ENCODE results near the gene RFPL2.
A peak's percentile ranks its signal among the peaks of the same experiment; 100 is the strongest.
"Not testable (repeated sequence)": the region's sequence is repeated elsewhere in the genome, so short reads cannot be mapped to it uniquely, and the experiment has no call there.

The RFPL2 gene

DNA sequence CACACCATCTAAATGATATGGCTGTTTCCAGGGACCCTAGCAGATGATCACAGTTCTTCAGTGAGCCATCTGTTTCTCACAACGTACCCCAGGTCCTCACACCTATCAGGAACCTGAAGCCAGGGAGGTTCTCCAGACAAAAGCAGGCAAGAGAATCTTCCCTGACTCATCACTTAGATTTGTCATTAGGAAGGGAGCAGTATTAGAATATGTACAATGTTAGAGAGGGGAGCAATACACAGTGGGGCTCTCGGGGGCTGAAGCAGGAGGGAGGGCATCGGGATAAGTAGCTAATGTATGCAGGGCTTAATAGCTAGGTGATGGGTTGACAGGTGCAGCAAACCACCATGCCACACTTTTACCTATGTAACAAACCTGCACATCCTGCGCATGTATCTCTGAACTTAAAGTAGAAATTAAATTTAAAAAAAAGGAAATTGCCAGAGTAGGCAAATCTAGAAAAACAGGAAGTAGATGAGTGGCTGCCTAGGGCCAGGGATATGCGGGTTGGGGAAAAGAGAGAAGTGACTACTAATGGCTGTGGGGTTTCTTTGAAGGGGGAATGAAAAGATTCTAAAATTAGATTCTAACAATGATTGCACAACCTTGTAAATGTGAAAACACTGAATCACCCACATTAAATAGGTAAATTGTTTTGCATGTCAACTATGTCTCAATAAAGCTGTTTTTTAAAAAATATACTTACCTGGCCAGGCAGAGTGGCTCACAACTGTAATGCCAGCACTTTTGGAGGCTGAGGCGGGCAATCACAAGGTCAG lies 60.2 kb downstream of the RFPL2 start:
- no peak for DNase-seq
- Histone ChIP-seq H3K36me3 (no peaks in the 10 kb centered on the region), H3K4me3 (ENCODE audit: low read depth, low read length) (no peak overlapping the region), H3K27me3 (peaks cover 5% of the 10 kb centered on the region), H3K4me1 (no peaks in the 10 kb centered on the region), H3K9me3 (no peaks in the 10 kb centered on the region)
- TF ChIP-seq, protein P1, sequence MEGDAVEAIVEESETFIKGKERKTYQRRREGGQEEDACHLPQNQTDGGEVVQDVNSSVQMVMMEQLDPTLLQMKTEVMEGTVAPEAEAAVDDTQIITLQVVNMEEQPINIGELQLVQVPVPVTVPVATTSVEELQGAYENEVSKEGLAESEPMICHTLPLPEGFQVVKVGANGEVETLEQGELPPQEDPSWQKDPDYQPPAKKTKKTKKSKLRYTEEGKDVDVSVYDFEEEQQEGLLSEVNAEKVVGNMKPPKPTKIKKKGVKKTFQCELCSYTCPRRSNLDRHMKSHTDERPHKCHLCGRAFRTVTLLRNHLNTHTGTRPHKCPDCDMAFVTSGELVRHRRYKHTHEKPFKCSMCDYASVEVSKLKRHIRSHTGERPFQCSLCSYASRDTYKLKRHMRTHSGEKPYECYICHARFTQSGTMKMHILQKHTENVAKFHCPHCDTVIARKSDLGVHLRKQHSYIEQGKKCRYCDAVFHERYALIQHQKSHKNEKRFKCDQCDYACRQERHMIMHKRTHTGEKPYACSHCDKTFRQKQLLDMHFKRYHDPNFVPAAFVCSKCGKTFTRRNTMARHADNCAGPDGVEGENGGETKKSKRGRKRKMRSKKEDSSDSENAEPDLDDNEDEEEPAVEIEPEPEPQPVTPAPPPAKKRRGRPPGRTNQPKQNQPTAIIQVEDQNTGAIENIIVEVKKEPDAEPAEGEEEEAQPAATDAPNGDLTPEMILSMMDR (IDR thresholded peaks at IDR 0.05; ENCODE audit: low read depth, low read length): no peak

DNA sequence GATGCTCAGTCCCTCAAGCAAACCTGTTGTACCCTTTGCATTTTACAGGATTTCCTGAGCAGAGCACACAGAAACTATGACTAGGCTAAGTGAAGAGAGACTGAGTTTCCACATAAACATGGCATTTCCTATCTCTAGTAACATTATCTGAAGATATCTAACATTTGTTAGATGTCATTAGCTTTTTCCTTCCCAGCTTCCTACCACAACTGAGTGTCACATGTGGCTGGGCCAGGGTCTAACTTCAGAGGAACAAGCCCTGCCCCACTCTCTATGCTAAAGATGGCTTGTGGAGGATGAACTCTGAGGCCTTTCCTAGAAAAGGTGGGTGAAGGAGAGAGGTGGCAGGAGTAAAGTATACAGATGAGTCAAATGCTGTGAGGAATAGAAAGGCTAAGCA lies 62.3 kb downstream of the RFPL2 start:
- Histone ChIP-seq H3K4me3 (ENCODE audit: low read depth, low read length) (no peak overlapping the region), H3K36me3 (no peaks in the 10 kb centered on the region), H3K9me3 (no peaks in the 10 kb centered on the region), H3K4me1 (no peaks in the 10 kb centered on the region), H3K27me3 (peaks cover 18% of the 10 kb centered on the region)
- TF ChIP-seq, protein P1 (IDR thresholded peaks at IDR 0.05; ENCODE audit: low read depth, low read length): no peak
- DNase-seq: no peak

DNA sequence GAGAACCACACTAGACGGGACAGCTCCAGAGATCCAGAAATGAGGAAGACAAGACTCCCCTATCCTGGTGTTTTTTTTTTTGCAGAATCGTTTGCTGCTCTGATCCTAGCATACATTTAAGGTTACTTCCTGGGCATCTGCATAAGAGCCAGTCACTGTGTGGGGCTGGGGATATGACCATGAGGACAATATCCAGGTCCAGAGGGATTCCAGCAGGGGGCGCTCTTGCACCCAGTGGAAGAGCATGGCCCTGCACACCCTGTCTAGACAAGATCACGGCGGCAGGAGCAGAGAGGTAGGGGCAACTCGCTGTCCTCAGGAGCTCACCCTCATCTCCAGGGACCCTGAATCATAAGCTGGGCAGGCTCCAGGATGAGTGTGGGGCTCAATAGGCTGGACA lies 64.2 kb downstream of the RFPL2 start:
- TF ChIP-seq, protein P1 (IDR thresholded peaks at IDR 0.05; ENCODE audit: low read depth, low read length): peak; percentile 56
- not testable (repeated sequence) for H3K4me3 ChIP-seq (ENCODE audit: low read depth, low read length); H3K4me1 ChIP-seq; H3K36me3 ChIP-seq; H3K9me3 ChIP-seq; DNase-seq
- peaks cover 18% of the 10 kb centered on the region for H3K27me3 ChIP-seq

Measured in BE2C (cell line).